ENCODE measurements around the gene PAGR1. TPM values are rescaled to one million over a fixed set of nuclear protein-coding genes. Genes with fewer than 3 reads are reported as not detected.

Gene PAGR1
- polyA plus RNA-seq, 1 of the 3 experiments (the other 2 are of a cell fraction) = 57.7 TPM

DNA sequence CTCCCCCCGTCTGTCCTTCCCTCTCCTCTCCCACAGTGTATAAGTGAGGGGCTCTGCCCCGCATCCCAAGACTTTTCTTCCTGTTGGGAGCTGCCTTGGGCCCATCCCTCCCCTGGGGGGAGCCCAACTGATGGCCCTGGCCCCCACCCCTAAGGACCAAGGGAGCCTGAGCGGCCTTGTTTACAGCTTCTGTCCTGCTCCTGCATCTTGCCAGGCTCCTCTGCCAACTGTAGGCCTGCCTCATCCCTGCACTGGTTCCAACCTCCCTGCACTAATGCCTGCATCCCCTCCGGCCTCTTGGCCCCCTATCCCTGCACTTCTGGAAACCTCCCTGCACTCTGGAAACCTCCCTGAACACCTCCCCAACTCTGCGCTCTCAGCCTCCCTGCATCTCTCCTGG lies 1.4 kb upstream of the PAGR1 start:
- TF ChIP-seq YY1 (IDR thresholded peaks at IDR 0.05; ENCODE audit: low read depth) (no peak), REST (IDR thresholded peaks at IDR 0.05; ENCODE audit: low read depth, low read length) (no peak)
- DNase-seq = no peak
- peaks cover 5% of the 10 kb centered on the region for H4K20me1 ChIP-seq (ENCODE audit: insufficient read depth)
- no peaks in the 10 kb centered on the region for H3K27me3 ChIP-seq (ENCODE audit: insufficient read depth)
- peak overlapping the region; percentile 97 for H3K4me2 ChIP-seq
- H3K27ac ChIP-seq (ENCODE audit: low read depth in 2 of 2, low read length in 1 of 2) = peak overlapping the region in 1 of 2 experiments; percentile 94; a peak in 2 of 4 replicates
- peaks cover 8 to 15% of the 10 kb centered on the region in 2 experiments for H3K36me3 ChIP-seq (replicated peaks in 1 of 2; ENCODE audit: control insufficient read depth in 1 of 2, insufficient read depth in 2 of 2, low read length in 1 of 2)
- peaks cover 75% of the 10 kb centered on the region for H3K79me2 ChIP-seq (ENCODE audit: insufficient read depth)
- H3K9me2 ChIP-seq = no peaks in the 10 kb centered on the region
- H3K4me1 ChIP-seq (ENCODE audit: control insufficient read depth in 1 of 2, insufficient read depth in 2 of 2, low read depth in 1 of 2, low read length in 1 of 2) = peaks cover 38 to 60% of the 10 kb centered on the region in 2 experiments
- H3K9ac ChIP-seq = peak overlapping the region; percentile 72; the same call in 1 of the 2 replicates
- 93% methylated on average over 5 of the region's 5 CpGs for WGBS (ENCODE audit: low lambda C conversion rate)
- H3K9me3 ChIP-seq = no peaks in the 10 kb centered on the region
- H3K4me3 ChIP-seq (ENCODE audit: low read depth in 2 of 2, low read length in 1 of 2) = peak overlapping the region; percentile 72 to 77; a peak in 2 of 4 replicates
- peaks cover 41% of the 10 kb centered on the region for H3F3A ChIP-seq (replicated peaks; ENCODE audit: insufficient read depth)
- H2AFZ ChIP-seq (ENCODE audit: low read depth) = no peak overlapping the region
- CTCF ChIA-PET = interaction anchor here (0.7 to 3.1 kb wide), 2 partner anchors 27 to 34 kb away, joined by 3 to 14 read pairs; no protein-coding TSS in a partner anchor
- POLR2A ChIA-PET = no interaction called here

- Histone ChIP-seq H3K36me3 (replicated peaks in 1 of 2; ENCODE audit: control insufficient read depth in 1 of 2, insufficient read depth in 2 of 2, low read length in 1 of 2) (peaks cover 10 to 11% of the 10 kb centered on the region in 2 experiments), H3K4me3 (ENCODE audit: low read depth in 2 of 2, low read length in 1 of 2) (peak overlapping the region; percentile 72 to 77), H3K79me2 (ENCODE audit: insufficient read depth) (peaks cover 73% of the 10 kb centered on the region), H3K4me2 (peak overlapping the region; percentile 97), H3K4me1 (ENCODE audit: control insufficient read depth in 1 of 2, insufficient read depth in 2 of 2, low read depth in 1 of 2, low read length in 1 of 2) (peaks cover 34 to 59% of the 10 kb centered on the region in 2 experiments), H3K9me2 (no peaks in the 10 kb centered on the region), H3K27me3 (ENCODE audit: insufficient read depth) (no peaks in the 10 kb centered on the region), H2AFZ (ENCODE audit: low read depth) (peak overlapping the region; percentile 65), H3K9ac (peak overlapping the region; percentile 72), H3F3A (replicated peaks; ENCODE audit: insufficient read depth) (peaks cover 41% of the 10 kb centered on the region), H4K20me1 (ENCODE audit: insufficient read depth) (no peaks in the 10 kb centered on the region; the same call in 1 of the 2 replicates), H3K27ac (ENCODE audit: low read depth in 2 of 2, low read length in 1 of 2) (peak overlapping the region; percentile 64 to 94), H3K9me3 (no peaks in the 10 kb centered on the region)
- POLR2A ChIA-PET = interaction anchor here (0.8 to 1.7 kb wide), 6 partner anchors 7 to 86 kb away, joined by 3 to 7 read pairs (median 4); partner anchors contain the start of genes CDIPT, KIF22 and MAZ
- no peak for DNase-seq
- 26% methylated on average over 39 of the region's 39 CpGs for WGBS (ENCODE audit: low lambda C conversion rate)
- CTCF ChIA-PET = interaction anchor here (0.5 to 14.0 kb wide), 22 partner anchors 7 to 603 kb away, joined by 3 to 129 read pairs (median 4); partner anchors contain the start of genes ASPHD1, KCTD13, SEZ6L2 and TAOK2
- TF ChIP-seq MEF2A (IDR thresholded peaks at IDR 0.05; ENCODE audit: borderline replicate concordance, low read depth) (no peak), RCOR1 (IDR thresholded peaks at IDR 0.05; ENCODE audit: low read length) (no peak), MAX (IDR thresholded peaks at IDR 0.05; ENCODE audit: low read depth) (no peak), RFX5 (IDR thresholded peaks at IDR 0.05; ENCODE audit: low read length) (no peak), SMC3 (IDR thresholded peaks at IDR 0.05; ENCODE audit: low read depth, low read length) (no peak), REST (IDR thresholded peaks at IDR 0.05; ENCODE audit: low read depth, low read length) (no peak), MXI1 (IDR thresholded peaks at IDR 0.05; ENCODE audit: low read depth, low read length) (no peak; the same call in 1 of the 2 replicates), EZH2phosphoT487 (IDR thresholded peaks at IDR 0.05; ENCODE audit: borderline replicate concordance, low read depth) (no peak), JUND (IDR thresholded peaks at IDR 0.05) (no peak), TCF12 (IDR thresholded peaks at IDR 0.05) (no peak), POLR2AphosphoS5 (IDR thresholded peaks at IDR 0.05; ENCODE audit: low read depth, low read length) (no peak), GATA2 (CRISPR knock-in tag; IDR thresholded peaks at IDR 0.05) (no peak), YY1 (IDR thresholded peaks at IDR 0.05; ENCODE audit: low read depth) (no peak), GABPA (IDR thresholded peaks at IDR 0.05; ENCODE audit: low read depth) (no peak), SIN3A (IDR thresholded peaks at IDR 0.05; ENCODE audit: borderline replicate concordance, low read depth, low read length) (no peak), FOXJ3 (CRISPR knock-in tag; IDR thresholded peaks at IDR 0.05) (no peak), EP300 (IDR thresholded peaks at IDR 0.05; ENCODE audit: borderline replicate concordance in 1 of 2, low read depth in 1 of 2, low read length in 1 of 2) (no peak), NFIC (IDR thresholded peaks at IDR 0.05; ENCODE audit: borderline replicate concordance) (no peak), CHD2 (IDR thresholded peaks at IDR 0.05; ENCODE audit: low read length, partially characterized antibody) (no peak)
Observed at GRCh38 chr16:29815032-29815721, 775 bp upstream of the PAGR1 start.
